Measurements from ENCODE around the gene RETREG2.

GRCh38 chr2:219199470-219200211 is 21.6 kb downstream of the RETREG2 start:
- TF ChIP-seq CTCF (IDR thresholded peaks at IDR 0.05; ENCODE audit: low read length) (no peak), EZH2 (optimal IDR thresholded peaks at IDR 0.05; ENCODE audit: low read depth, low read length) (no peak)

Measured in MM.1S (cell line).